Skeletal muscle tissue (tissue), 4 donors: Measurements from ENCODE around the gene SMAP2. TPM values are rescaled to one million over a fixed set of nuclear protein-coding genes. Genes with fewer than 3 reads are reported as not detected.
"Not testable (repeated sequence)": the region's sequence is repeated elsewhere in the genome, so short reads cannot be mapped to it uniquely, and the experiment has no call there.

Source experiments
- H3K27ac ChIP-seq: one replicate; pipeline ENCODE4 v1.7.0; 2013; ENCODE audit warnings: mild to moderate bottlenecking, low read depth, low read length, inconsistent platforms
- H3K27me3 ChIP-seq, 3 donors: one replicate each; pipeline ENCODE4 v1.7.0; 2013; ENCODE audit warnings: low read length in 3 of 3; ENCODE audit not compliant: control insufficient read depth in 3 of 3, insufficient read depth in 3 of 3
- H3K36me3 ChIP-seq, 3 donors: one replicate each; pipeline ENCODE4 v1.7.0; 2013; ENCODE audit warnings: low read length in 3 of 3; ENCODE audit not compliant: control insufficient read depth in 3 of 3, insufficient read depth in 3 of 3
- H3K4me1 ChIP-seq, 3 donors: one replicate each; pipeline ENCODE4 v1.7.0; 2013; ENCODE audit warnings: low read length in 3 of 3, mild to moderate bottlenecking in 3 of 3; ENCODE audit not compliant: control insufficient read depth in 3 of 3, insufficient read depth in 3 of 3
- H3K4me3 ChIP-seq, 3 donors: one replicate each; pipeline ENCODE4 v1.7.0; 2013; ENCODE audit warnings: low read length in 3 of 3
- H3K9ac ChIP-seq, 3 donors: one replicate each; pipeline ENCODE4 v1.7.0; 2013; ENCODE audit warnings: low read length in 3 of 3, mild to moderate bottlenecking in 3 of 3, moderate library complexity in 2 of 3, low read depth in 1 of 3
- H3K9me3 ChIP-seq, 3 donors: one replicate each; pipeline ENCODE4 v1.7.0; 2013; ENCODE audit warnings: low read length in 3 of 3; ENCODE audit not compliant: control insufficient read depth in 3 of 3
- total RNA-seq: library from RNA; depleted of rRNA; stranded (reverse); fragments of >200 nt; gene quantifications from one replicate; pipeline ENCODE4 v1.2.3, GENCODE V29; 2014
- donor health status: Osteomylitis.

The SMAP2 gene
- total RNA-seq, 1 donor from 2014 or later, result 9.9 TPM

GRCh38 chr1:40383488-40384412 lies 10.2 kb downstream of the SMAP2 start:
- Histone ChIP-seq H3K4me3 (no peak overlapping the region), H3K9me3 (no peaks in the 10 kb centered on the region), H3K27ac (peak overlapping the region; percentile 71), H3K9ac (peak overlapping the region in 1 of 3 donors; percentile 50), H3K36me3 (no peaks in the 10 kb centered on the region), H3K27me3 (no peaks in the 10 kb centered on the region), H3K4me1 (peaks cover 9 to 27% (median 17%) of the 10 kb centered on the region in 3 donors)

- Histone ChIP-seq H3K4me1 (peaks cover 9 to 27% (median 15%) of the 10 kb centered on the region in 3 donors), H3K9me3 (no peaks in the 10 kb centered on the region), H3K9ac (peak overlapping the region in 1 of 3 donors; percentile 50), H3K27ac (peak overlapping the region; percentile 71), H3K4me3 (no peak overlapping the region), H3K27me3 (no peaks in the 10 kb centered on the region), H3K36me3 (no peaks in the 10 kb centered on the region)
Observed at GRCh38 chr1:40384413-40384762, 10.9 kb downstream of the SMAP2 start.

- H3K27me3 ChIP-seq, result no peaks in the 10 kb centered on the region
- H3K27ac ChIP-seq, result peak overlapping the region; percentile 71
- no peaks in the 10 kb centered on the region for H3K36me3 ChIP-seq
- peaks cover 7 to 28% (median 12%) of the 10 kb centered on the region in 3 donors for H3K4me1 ChIP-seq
- peak overlapping the region in 1 of 3 donors; percentile 50 for H3K9ac ChIP-seq
- H3K4me3 ChIP-seq, result no peak overlapping the region
- no peaks in the 10 kb centered on the region for H3K9me3 ChIP-seq
Observed at GRCh38 chr1:40384887-40385286, 11.4 kb downstream of the SMAP2 start.

GRCh38 chr1:40385437-40386358 lies 12.2 kb downstream of the SMAP2 start:
- Histone ChIP-seq H3K27me3 (no peaks in the 10 kb centered on the region), H3K4me1 (peaks cover 7 to 35% (median 12%) of the 10 kb centered on the region in 3 donors), H3K4me3 (no peak overlapping the region), H3K9me3 (no peaks in the 10 kb centered on the region), H3K27ac (peak overlapping the region; percentile 71), H3K9ac (peak overlapping the region in 1 of 3 donors; percentile 4), H3K36me3 (no peaks in the 10 kb centered on the region)

- no peaks in the 10 kb centered on the region for H3K9me3 ChIP-seq
- H3K27me3 ChIP-seq, result no peaks in the 10 kb centered on the region
- no peak overlapping the region for H3K9ac ChIP-seq
- peaks cover 11 to 35% (median 14%) of the 10 kb centered on the region in 3 donors for H3K4me1 ChIP-seq
- H3K27ac ChIP-seq, result peak overlapping the region; percentile 71
- H3K36me3 ChIP-seq, result no peaks in the 10 kb centered on the region
- H3K4me3 ChIP-seq, result no peak overlapping the region
Observed at GRCh38 chr1:40386359-40386723, 12.8 kb downstream of the SMAP2 start.

GRCh38 chr1:40386796-40387195 lies 13.3 kb downstream of the SMAP2 start:
- Histone ChIP-seq H3K4me1 (peaks cover 12 to 35% (median 14%) of the 10 kb centered on the region in 3 donors), H3K4me3 (no peak overlapping the region), H3K9me3 (no peaks in the 10 kb centered on the region), H3K27ac (peak overlapping the region; percentile 71), H3K27me3 (no peaks in the 10 kb centered on the region), H3K9ac (no peak overlapping the region), H3K36me3 (no peaks in the 10 kb centered on the region)

- Histone ChIP-seq H3K4me1 (peaks cover 18 to 37% (median 21%) of the 10 kb centered on the region in 3 donors), H3K27ac (peak overlapping the region; percentile 71)
- not testable (repeated sequence) for H3K9me3 ChIP-seq, H3K27me3 ChIP-seq, H3K4me3 ChIP-seq, H3K36me3 ChIP-seq, H3K9ac ChIP-seq
Observed at GRCh38 chr1:40387381-40388306, 14.1 kb downstream of the SMAP2 start.

GRCh38 chr1:40388456-40389321 lies 15.2 kb downstream of the SMAP2 start:
- not testable (repeated sequence) for H3K36me3 ChIP-seq, H3K9me3 ChIP-seq, H3K27me3 ChIP-seq, H3K9ac ChIP-seq, H3K4me3 ChIP-seq, H3K27ac ChIP-seq
- peaks cover 16 to 32% (median 23%) of the 10 kb centered on the region in 3 donors for H3K4me1 ChIP-seq
